Ovary (tissue), 3 donors: ENCODE data around the gene ROR2.

Experiments used
- CTCF ChIP-seq, 3 donors: fragments of 450-650 bp in 2 of 3; fragments of 200-600 bp in 1 of 3; IDR thresholded peaks; one replicate each; pipeline versions ENCODE4 v1.5.1 to v1.8.0; 2016 to 2022; ENCODE audit warnings: antibody characterized with exemption in 3 of 3, mild to moderate bottlenecking in 1 of 3
- POLR2A ChIP-seq: fragments of 450-650 bp; IDR thresholded peaks from one replicate; pipeline ENCODE4 v1.6.1; 2017; ENCODE audit warnings: antibody characterized with exemption, mild to moderate bottlenecking, moderate library complexity
- donor health status: DM: no; HTN: no; CAD: no.

- TF ChIP-seq POLR2A (no peak), CTCF (IDR thresholded peaks at IDR 0.05) (no peak)
These were observed 109.1 kb downstream of the ROR2 start for GRCh38 chr9:91840882-91841281.
